ENCODE measurements around the gene SMOC2. TPM values are rescaled to one million over a fixed set of nuclear protein-coding genes. Genes with fewer than 3 reads are reported as not detected.
"Not testable (repeated sequence)": the region's sequence is repeated elsewhere in the genome, so short reads cannot be mapped to it uniquely, and the experiment has no call there.

SMOC2 gene
- polyA plus RNA-seq, 1 donor (not counting 4 experiments of a cell fraction or from before 2014, with no cell fraction given), result 1.1 TPM

GRCh38 chr6:168676552-168677322 lies 235.8 kb downstream of the SMOC2 start:
- no peaks in the 10 kb centered on the region for H3K36me3 ChIP-seq (ENCODE audit: control insufficient read depth in 2 of 2, extremely low read depth in 1 of 2, insufficient read depth in 2 of 2, low read length in 2 of 2)
- dilution Hi-C loops (cut with MboI; ENCODE audit: extremely low pct_ligation_motif_present, low sequenced_read_pairs), result no loop called here
- H3K9me3 ChIP-seq (ENCODE audit: control insufficient read depth, low read depth, low read length), result no peaks in the 10 kb centered on the region
- no peaks in the 10 kb centered on the region for H3K27me3 ChIP-seq (ENCODE audit: control insufficient read depth, extremely low read depth, insufficient read depth, low read length)
- no peak overlapping the region for H3K9ac ChIP-seq (ENCODE audit: control insufficient read depth, extremely low read depth, insufficient read depth, low read length)
- no peak overlapping the region for H3K4me2 ChIP-seq (ENCODE audit: control insufficient read depth, extremely low read depth, insufficient read depth, low read depth, low read length)
- H2AFZ ChIP-seq (ENCODE audit: control insufficient read depth, low read length), result no peak overlapping the region
- FAIRE-seq, result no peak
- no peaks in the 10 kb centered on the region for H3K79me2 ChIP-seq (ENCODE audit: control insufficient read depth, insufficient read depth, low read length)
- H3K27ac ChIP-seq (ENCODE audit: control insufficient read depth, insufficient read depth, low read length), result no peak overlapping the region
- no peaks in the 10 kb centered on the region for H3K9me1 ChIP-seq (ENCODE audit: control insufficient read depth, extremely low read depth, insufficient read depth, low read length)
- TF ChIP-seq EZH2 (IDR thresholded peaks at IDR 0.05; ENCODE audit: low read length) (no peak), CTCF (optimal IDR thresholded peaks at IDR 0.05 in 1 of 3, IDR thresholded peaks at IDR 0.05 in 1 of 3, conservative IDR thresholded peaks at IDR 0.05 in 1 of 3; ENCODE audit: extremely low read depth in 1 of 3, insufficient read depth in 2 of 3, low read length in 3 of 3) (no peak)
- no peak overlapping the region for H3K4me3 ChIP-seq (ENCODE audit: control insufficient read depth in 2 of 3, extremely low read depth in 1 of 3, insufficient read depth in 2 of 3, low read depth in 1 of 3, low read length in 3 of 3)
- no peaks in the 10 kb centered on the region for H4K20me1 ChIP-seq (ENCODE audit: control insufficient read depth, extremely low read depth, insufficient read depth, low read length)
- H3K4me1 ChIP-seq (ENCODE audit: control insufficient read depth, extremely low read depth, insufficient read depth, low read length), result no peaks in the 10 kb centered on the region
- no peak for DNase-seq (ENCODE audit: low read depth, low spot score)

- H3K4me3 ChIP-seq (ENCODE audit: control insufficient read depth in 2 of 3, extremely low read depth in 1 of 3, insufficient read depth in 2 of 3, low read depth in 1 of 3, low read length in 3 of 3); H3K9ac ChIP-seq (ENCODE audit: control insufficient read depth, extremely low read depth, insufficient read depth, low read length); H2AFZ ChIP-seq (ENCODE audit: control insufficient read depth, low read length); H3K36me3 ChIP-seq (ENCODE audit: control insufficient read depth in 2 of 2, extremely low read depth in 1 of 2, insufficient read depth in 2 of 2, low read length in 2 of 2); dilution Hi-C loops (cut with MboI; ENCODE audit: extremely low pct_ligation_motif_present, low sequenced_read_pairs); FAIRE-seq; H3K27ac ChIP-seq (ENCODE audit: control insufficient read depth, insufficient read depth, low read length); H3K9me3 ChIP-seq (ENCODE audit: control insufficient read depth, low read depth, low read length); H3K9me1 ChIP-seq (ENCODE audit: control insufficient read depth, extremely low read depth, insufficient read depth, low read length); H3K79me2 ChIP-seq (ENCODE audit: control insufficient read depth, insufficient read depth, low read length); H3K4me1 ChIP-seq (ENCODE audit: control insufficient read depth, extremely low read depth, insufficient read depth, low read length); H3K4me2 ChIP-seq (ENCODE audit: control insufficient read depth, extremely low read depth, insufficient read depth, low read depth, low read length); H4K20me1 ChIP-seq (ENCODE audit: control insufficient read depth, extremely low read depth, insufficient read depth, low read length); DNase-seq (ENCODE audit: low read depth, low spot score); H3K27me3 ChIP-seq (ENCODE audit: control insufficient read depth, extremely low read depth, insufficient read depth, low read length): not testable (repeated sequence)
Measured at GRCh38 chr6:168677323-168677781, 236.4 kb downstream of the SMOC2 start.
